Measurements from ENCODE around the gene MPDU1.
"Not testable (repeated sequence)": the region's sequence is repeated elsewhere in the genome, so short reads cannot be mapped to it uniquely, and the experiment has no call there.

Gene MPDU1

GRCh38 chr17:7582396-7583252 lies 1.0 kb upstream of the MPDU1 start:
- no peak for DNase-seq

DNA sequence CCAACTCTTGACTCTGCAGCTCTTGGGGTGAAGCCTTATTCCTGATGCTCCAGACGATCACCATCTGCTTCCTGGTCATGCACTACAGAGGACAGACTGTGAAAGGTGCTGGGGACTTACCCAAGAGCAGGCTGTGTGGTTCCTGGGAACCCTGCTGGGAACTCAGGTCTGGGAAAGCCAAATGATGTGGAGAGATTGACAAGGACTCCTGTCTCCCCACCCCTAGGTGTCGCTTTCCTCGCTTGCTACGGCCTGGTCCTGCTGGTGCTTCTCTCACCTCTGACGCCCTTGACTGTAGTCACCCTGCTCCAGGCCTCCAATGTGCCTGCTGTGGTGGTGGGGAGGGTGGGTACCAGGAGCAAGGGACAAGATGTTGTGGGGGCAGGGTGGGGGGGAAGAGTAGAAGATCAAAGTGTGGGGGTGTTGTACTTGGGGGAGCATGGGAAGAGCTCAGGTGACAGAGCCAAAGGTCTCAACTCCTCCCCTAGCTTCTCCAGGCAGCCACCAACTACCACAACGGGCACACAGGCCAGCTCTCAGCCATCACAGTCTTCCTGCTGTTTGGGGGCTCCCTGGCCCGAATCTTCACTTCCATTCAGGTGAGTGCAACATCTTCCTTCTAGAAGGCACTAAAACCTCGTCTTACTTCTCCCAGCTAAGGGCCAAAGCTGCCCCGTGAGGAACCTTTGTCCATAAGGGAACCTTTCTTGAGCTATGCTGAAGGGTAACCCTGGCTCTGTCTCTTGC lies 3.2 kb downstream of the MPDU1 start:
- DNase-seq, result no peak

GRCh38 chr17:7587420-7588151 lies 3.9 kb downstream of the MPDU1 start:
- DNase-seq, result peak; percentile 94

DNA sequence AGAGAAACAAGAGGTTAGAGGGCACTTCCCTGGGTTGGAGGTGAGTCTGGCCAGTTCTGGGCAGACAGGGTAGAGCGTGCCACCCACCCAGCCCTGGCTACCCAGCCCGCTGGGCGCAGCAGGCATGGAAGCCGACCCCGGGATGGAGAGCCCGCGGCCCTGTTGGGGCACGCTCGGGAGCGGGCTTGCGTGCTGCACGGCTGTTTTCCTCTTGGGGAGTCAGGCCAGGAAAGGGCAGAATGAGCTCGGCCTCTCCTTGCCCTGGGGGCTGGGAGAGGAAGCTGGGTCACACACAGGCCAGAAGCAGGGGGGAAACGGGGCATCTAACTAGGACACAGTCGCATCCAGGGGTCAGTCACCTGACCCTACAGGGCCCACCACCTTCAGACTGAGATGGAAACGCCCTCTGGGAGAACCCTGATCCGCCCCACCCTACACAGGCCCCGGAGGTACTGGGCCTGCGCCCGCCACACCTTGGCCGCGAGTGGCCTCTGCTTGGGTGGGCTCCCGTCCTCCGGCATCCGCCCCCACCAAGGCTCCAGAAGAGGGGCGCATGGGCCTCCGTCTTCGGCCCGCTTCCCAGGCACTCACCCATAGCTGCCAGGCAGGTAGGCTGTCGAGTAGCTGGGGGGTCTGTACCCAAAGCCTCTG lies 5.0 kb downstream of the MPDU1 start:
- DNase-seq, result no peak

- peak; percentile 80 for DNase-seq
These were observed 5.7 kb downstream of the MPDU1 start for GRCh38 chr17:7589204-7589868.

- DNase-seq, result no peak
These were observed 6.4 kb downstream of the MPDU1 start, which contains the start of gene SOX15 for GRCh38 chr17:7589891-7590691. Gene SOX15 (minus strand): TSS chr17:7590094. CDS start chr17:7589676, 418 bp downstream.

- peak; percentile 58 for DNase-seq
These were observed 7.1 kb downstream of the MPDU1 start for GRCh38 chr17:7590743-7591142.

DNA sequence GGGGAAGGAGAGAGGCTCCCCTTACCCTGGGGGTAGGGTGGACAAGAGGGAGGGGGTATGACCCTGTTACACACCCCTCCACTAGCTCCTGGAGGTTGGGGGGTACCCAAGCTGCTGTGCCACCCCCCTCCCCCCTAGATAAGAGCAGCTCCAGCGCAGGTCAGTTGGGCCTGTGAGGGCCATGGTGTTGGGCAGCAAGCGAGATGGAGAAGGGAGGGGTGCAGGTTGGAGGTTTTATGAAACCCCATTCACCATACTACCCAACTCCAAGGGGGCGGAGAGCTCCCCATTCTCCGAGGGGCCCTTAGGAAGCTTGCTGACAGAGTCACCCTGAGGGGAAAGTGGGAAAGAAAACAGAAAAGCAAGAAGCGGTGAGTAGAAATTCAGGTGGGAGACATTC lies 7.9 kb downstream of the MPDU1 start:
- no peak for DNase-seq

- DNase-seq, result no peak
These were observed 8.9 kb downstream of the MPDU1 start for GRCh38 chr17:7592422-7593021.

DNA sequence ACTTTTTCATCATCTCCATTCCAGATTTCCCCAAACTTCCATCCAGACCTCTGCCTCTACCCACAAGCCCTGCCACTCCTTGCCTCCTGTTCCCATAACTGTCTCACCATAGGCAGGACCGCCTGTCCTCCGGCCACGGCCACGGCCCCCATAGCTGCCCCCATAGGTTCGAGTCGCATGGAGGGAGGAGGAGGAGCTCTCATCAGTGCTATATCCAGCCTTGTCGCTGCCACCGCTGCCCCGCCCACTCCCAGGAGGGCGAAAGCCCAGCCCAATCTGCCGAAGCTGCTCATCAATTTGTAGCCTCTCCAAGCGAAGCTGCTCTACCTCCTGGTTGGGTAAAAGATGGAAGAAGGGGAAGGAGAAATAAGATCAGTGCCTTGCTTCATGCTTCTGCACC lies 9.6 kb downstream of the MPDU1 start:
- DNase-seq, result no peak

GRCh38 chr17:7597561-7597960 lies 13.9 kb downstream of the MPDU1 start:
- DNase-seq, result not testable (repeated sequence)

DNA sequence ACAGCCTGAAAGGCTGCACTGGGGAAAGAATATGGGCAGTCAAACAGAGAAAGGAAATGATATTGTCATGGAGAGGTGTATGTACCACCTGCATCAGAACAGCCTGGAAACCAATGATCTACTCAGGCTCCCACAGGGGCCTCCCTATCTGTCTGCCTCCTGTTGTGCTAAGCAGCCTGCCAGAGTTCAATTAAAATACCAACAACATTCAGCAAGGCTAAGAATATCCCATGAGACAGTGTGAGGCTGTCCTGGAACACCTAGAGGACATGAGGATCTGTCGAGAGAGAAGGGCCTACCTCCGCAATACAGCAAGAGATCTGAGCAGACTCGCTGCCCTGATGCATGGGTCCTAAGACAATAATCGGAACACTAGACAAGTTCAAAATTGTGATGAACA lies 22.6 kb downstream of the MPDU1 start:
- DNase-seq, result no peak

GRCh38 chr17:7610641-7611040 lies 27.0 kb downstream of the MPDU1 start:
- DNase-seq, result no peak

GRCh38 chr17:7611635-7612293 lies 28.1 kb downstream of the MPDU1 start:
- DNase-seq, result no peak

DNA sequence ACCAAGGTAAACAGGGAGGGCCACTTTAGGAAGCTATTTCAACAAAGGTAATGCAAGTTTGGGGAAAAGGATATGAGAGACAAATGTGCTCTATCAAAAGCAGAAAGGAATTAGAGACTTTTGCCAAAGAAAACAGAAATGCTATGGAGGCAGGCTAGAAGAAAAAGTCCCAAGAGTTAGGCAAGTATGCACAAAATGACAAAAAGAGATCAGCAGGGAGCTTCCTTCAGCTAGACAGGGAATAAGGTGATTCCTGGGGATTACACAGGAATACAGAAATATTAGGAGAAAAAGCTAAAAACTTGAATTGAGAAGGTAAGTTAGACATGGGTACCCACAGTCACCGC lies 28.6 kb downstream of the MPDU1 start:
- DNase-seq, result no peak

- peak; percentile 59 for DNase-seq
These were observed 30.2 kb downstream of the MPDU1 start for GRCh38 chr17:7613769-7614424.

DNA sequence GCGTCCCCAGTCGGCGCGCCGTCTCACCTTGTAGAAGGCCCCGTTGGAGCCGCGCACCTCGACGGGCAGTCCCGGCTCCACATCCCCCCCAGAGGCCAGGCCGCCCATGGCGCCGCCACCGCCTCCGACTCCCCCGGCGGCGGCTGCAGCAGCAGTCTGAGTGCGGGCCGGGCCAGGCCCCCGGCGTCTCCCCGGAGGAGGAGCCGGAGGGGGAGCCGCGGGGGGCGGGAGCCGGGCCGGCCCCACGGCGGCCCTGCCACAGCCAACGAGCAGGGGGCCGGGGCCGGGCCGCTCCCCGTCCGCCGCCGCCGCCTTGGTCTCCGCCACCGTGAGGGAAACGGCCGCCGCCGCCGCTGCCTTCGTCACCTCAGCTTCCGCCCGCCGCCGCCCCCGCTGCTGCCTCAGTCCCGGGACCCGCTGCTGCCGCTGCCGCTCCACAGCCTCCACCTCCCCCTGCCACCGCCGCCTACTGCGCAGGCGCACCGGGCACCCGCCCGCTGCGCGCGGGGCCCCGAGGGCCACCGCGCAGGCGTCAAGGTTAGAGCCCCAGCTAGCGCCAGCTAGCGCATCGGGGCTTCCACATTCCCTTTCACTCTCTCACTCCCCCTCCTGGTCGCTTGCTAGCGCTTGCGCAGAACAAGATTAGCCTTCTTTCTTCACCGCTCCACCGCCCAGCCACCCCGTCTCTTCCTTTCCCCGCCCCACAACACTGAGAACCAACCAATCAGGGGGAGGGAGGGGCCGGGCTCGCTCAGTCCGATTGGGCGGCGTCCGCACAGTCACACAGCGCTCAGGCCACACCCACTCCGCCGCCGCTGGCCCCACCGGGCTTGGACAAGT lies 31.0 kb downstream of the MPDU1 start, which contains the start of gene FXR2:
FXR2 (minus strand) TSS at position 473 of the 840 bp plus-strand sequence; CDS start at position 108, 365 bp downstream.
- peak; percentile 100 for DNase-seq

DNA sequence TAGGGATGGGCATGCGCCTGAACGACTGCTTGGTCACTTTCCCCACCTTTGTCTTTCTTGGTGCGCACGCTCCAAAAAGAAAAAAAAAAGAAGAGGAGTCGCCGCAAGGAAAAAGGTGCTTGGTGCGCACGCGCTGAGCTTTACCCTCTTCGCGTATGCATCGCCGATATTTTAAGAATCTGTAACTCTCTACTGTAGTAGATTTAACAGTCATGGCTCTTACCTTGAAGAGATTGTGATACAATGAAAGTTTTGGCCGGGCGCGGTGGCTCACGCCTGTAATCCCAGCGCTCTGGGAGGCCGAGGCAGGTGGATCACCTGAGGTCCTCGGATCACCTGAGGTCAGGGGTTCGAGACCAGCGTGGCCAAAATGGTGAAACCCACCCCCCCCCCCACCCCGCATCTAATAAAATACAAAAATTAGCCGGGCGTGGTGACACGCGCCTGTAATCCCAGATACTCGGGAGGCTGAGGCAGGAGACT lies 31.7 kb downstream of the MPDU1 start:
- no peak for DNase-seq

GRCh38 chr17:7618608-7619007 lies 35.0 kb downstream of the MPDU1 start:
- DNase-seq, result no peak
